LHCN-M2 (cell line): ENCODE data around the gene VMP1. TPM values are rescaled to one million over a fixed set of nuclear protein-coding genes. Genes with fewer than 3 reads are reported as not detected.

Source experiments
- DNase-seq: peaks from one replicate; pipeline ENCODE4 v3.0.0-alpha.2; 2012; ENCODE audit warnings: low read depth
- polyA plus RNA-seq: library from polyadenylated mRNA; unstranded; fragments of >200 nt; gene quantifications from one replicate; pipeline ENCODE4 v1.2.1, GENCODE V29; 2012; ENCODE audit warnings: missing spikeins
- total RNA-seq: library from RNA; depleted of rRNA; stranded (reverse); fragments of >200 nt; gene quantifications from 2 replicates; pipeline ENCODE4 v1.2.3, GENCODE V29; 2014; rRNA removed

Gene VMP1
- total RNA-seq: 193 and 225 TPM in 2 replicates
- 61.7 TPM for polyA plus RNA-seq

GRCh38 chr17:59707149-59707970 lies at the start of gene VMP1, which contains the start of gene PTRH2:
TSS of gene VMP1 (plus strand) at chr17:59707654. CDS start at chr17:59731447, 23,793 bp downstream.
TSS of gene PTRH2 (minus strand) at chr17:59707430. CDS start at chr17:59697978, 9,452 bp downstream.
- peak; percentile 100 for DNase-seq

GRCh38 chr17:59666235-59666634 lies 41.2 kb upstream of the VMP1 start:
- peak; percentile 31 for DNase-seq

GRCh38 chr17:59668816-59669215 lies 38.6 kb upstream of the VMP1 start:
- DNase-seq: peak; percentile 93

- DNase-seq: no peak
Observed at GRCh38 chr17:59669411-59669810, 38.0 kb upstream of the VMP1 start.

GRCh38 chr17:59669944-59670343 lies 37.5 kb upstream of the VMP1 start:
- no peak for DNase-seq

GRCh38 chr17:59671386-59671785 lies 36.1 kb upstream of the VMP1 start:
- DNase-seq: no peak

GRCh38 chr17:59675231-59675630 lies 32.2 kb upstream of the VMP1 start:
- DNase-seq: no peak

- DNase-seq: no peak
Observed at GRCh38 chr17:59676716-59677115, 30.7 kb upstream of the VMP1 start.

GRCh38 chr17:59678918-59679317 lies 28.5 kb upstream of the VMP1 start:
- no peak for DNase-seq

GRCh38 chr17:59680314-59680713 lies 27.1 kb upstream of the VMP1 start:
- DNase-seq: no peak

GRCh38 chr17:59683283-59683682 lies 24.2 kb upstream of the VMP1 start:
- DNase-seq: no peak

- no peak for DNase-seq
Observed at GRCh38 chr17:59684967-59685366, 22.5 kb upstream of the VMP1 start.

GRCh38 chr17:59688008-59688407 lies 19.4 kb upstream of the VMP1 start:
- DNase-seq: no peak

GRCh38 chr17:59688496-59688895 lies 19.0 kb upstream of the VMP1 start:
- DNase-seq: no peak

- no peak for DNase-seq
Observed at GRCh38 chr17:59693582-59693981, 13.9 kb upstream of the VMP1 start.

GRCh38 chr17:59694344-59694743 lies 13.1 kb upstream of the VMP1 start:
- DNase-seq: no peak

- no peak for DNase-seq
Observed at GRCh38 chr17:59695945-59696681, 11.3 kb upstream of the VMP1 start.

- DNase-seq: no peak
Observed at GRCh38 chr17:59696682-59697277, 10.7 kb upstream of the VMP1 start.

GRCh38 chr17:59698143-59698542 lies 9.3 kb upstream of the VMP1 start:
- DNase-seq: no peak

GRCh38 chr17:59699218-59699617 lies 8.2 kb upstream of the VMP1 start:
- no peak for DNase-seq

- DNase-seq: no peak
Observed at GRCh38 chr17:59699786-59700185, 7.7 kb upstream of the VMP1 start.

- no peak for DNase-seq
Observed at GRCh38 chr17:59702304-59702703, 5.2 kb upstream of the VMP1 start.
